ENCODE data around the gene CIT.

Gene CIT

DNA sequence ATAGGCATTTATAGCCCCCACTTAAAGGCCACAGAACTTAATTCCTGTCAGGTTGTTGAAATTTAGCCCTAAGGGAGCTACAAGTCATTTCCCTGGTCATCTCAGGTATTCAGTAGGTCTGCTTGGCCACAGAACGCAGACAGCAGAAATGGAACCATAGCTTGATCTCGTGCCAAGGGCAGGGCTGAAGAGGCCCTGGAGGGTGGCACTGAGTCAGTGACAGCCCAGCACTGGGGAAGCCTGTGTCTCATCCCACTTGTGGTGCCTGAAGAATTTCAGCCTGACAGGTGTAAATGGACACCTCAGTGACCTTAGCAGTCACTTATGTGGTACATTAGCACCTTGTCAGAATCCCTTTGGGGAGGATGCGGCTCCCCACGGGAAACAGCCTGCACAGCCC, 202.6 kb downstream of the CIT start:
- Histone ChIP-seq H3K27ac (ENCODE audit: insufficient read depth, low read depth, low read length, poor library complexity, severe bottlenecking) (no peak overlapping the region), H3K27me3 (ENCODE audit: control insufficient read depth, insufficient read depth, low read length, poor library complexity, severe bottlenecking) (no peaks in the 10 kb centered on the region), H3K36me3 (ENCODE audit: control insufficient read depth, insufficient read depth, low read length) (peaks cover 45% of the 10 kb centered on the region), H3K9me3 (ENCODE audit: control insufficient read depth, low read length) (no peaks in the 10 kb centered on the region), H3K4me3 (ENCODE audit: insufficient read depth, low read depth, low read length) (no peak overlapping the region), H3K4me1 (ENCODE audit: control insufficient read depth, insufficient read depth, low read length) (peaks cover 7% of the 10 kb centered on the region)
- WGBS, 2 experiments: 92 to 95% methylated on average over 4 of the region's 4 CpGs

DNA sequence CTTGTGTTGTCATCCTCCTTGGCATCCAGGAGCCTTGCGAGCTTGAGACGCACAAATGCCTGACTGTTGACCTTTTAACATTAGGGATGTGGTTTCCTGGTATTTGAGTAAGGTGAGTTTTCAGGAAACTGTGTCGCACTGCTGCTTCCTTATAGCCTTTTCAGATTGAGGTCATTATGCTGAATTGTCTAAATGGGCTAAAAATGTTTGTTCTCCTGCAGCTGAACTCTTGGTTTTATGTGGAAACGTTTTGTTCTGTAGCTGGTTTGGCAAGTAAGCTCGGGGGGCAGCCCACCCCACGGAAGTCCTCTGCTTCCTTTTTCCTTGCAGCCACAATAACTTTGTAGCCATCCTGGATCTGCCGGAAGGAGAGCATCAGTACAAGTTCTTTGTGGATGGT, 203.5 kb downstream of the CIT start:
- no peaks in the 10 kb centered on the region for H3K27me3 ChIP-seq (ENCODE audit: control insufficient read depth, insufficient read depth, low read length, poor library complexity, severe bottlenecking)
- no peaks in the 10 kb centered on the region for H3K9me3 ChIP-seq (ENCODE audit: control insufficient read depth, low read length)
- 94 to 97% methylated on average over 7 of the region's 7 CpGs for WGBS, 2 experiments
- H3K4me1 ChIP-seq (ENCODE audit: control insufficient read depth, insufficient read depth, low read length): peaks cover 2% of the 10 kb centered on the region
- no peak overlapping the region for H3K4me3 ChIP-seq (ENCODE audit: insufficient read depth, low read depth, low read length)
- H3K27ac ChIP-seq (ENCODE audit: insufficient read depth, low read depth, low read length, poor library complexity, severe bottlenecking): no peak overlapping the region
- H3K36me3 ChIP-seq (ENCODE audit: control insufficient read depth, insufficient read depth, low read length): peaks cover 44% of the 10 kb centered on the region

DNA sequence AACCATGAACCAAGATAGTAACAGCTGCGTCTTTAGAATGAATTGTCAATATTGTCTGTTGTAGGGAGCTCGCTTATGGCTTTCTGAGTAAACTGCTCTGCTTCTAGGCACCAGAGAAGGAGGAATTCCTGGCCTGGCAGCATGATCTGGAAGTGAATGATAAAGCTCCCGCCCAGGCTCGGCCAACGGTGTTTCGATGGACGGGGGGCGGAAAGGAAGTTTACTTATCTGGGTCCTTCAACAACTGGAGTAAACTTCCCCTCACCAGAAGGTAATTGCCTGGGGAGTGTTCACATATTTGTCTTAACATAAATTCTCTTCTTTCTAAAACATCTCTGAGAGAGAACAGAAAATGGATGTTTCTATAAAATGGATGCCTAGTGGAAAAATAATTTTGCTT, 204.9 kb downstream of the CIT start:
- Histone ChIP-seq H3K27ac (ENCODE audit: insufficient read depth, low read depth, low read length, poor library complexity, severe bottlenecking) (no peak overlapping the region), H3K36me3 (ENCODE audit: control insufficient read depth, insufficient read depth, low read length) (peaks cover 41% of the 10 kb centered on the region), H3K4me1 (ENCODE audit: control insufficient read depth, insufficient read depth, low read length) (no peaks in the 10 kb centered on the region), H3K27me3 (ENCODE audit: control insufficient read depth, insufficient read depth, low read length, poor library complexity, severe bottlenecking) (no peaks in the 10 kb centered on the region), H3K9me3 (ENCODE audit: control insufficient read depth, low read length) (no peaks in the 10 kb centered on the region), H3K4me3 (ENCODE audit: insufficient read depth, low read depth, low read length) (no peak overlapping the region)
- WGBS, 2 experiments: 96 to 98% methylated on average over 8 of the region's 8 CpGs

DNA sequence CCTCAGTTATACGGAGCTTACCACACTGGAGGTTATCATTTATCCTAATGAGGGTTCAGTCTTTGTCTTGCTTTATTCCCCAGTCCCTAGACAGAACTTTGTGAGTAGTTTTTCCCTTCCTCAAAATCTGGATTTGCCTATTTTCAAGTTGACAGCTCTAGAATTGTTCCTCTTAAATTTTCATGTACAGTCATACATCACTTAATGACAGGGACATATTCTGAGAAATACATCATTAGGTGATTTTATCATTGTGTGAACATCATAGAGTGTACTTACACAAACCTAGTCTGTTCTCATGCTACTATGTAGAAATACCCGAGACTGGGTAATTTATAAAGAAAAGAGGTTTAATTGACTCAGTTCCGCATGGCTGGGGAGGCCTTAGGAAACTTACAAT, 206.1 kb downstream of the CIT start:
- Histone ChIP-seq H3K4me1 (ENCODE audit: control insufficient read depth, insufficient read depth, low read length) (no peaks in the 10 kb centered on the region), H3K9me3 (ENCODE audit: control insufficient read depth, low read length) (no peaks in the 10 kb centered on the region), H3K4me3 (ENCODE audit: insufficient read depth, low read depth, low read length) (no peak overlapping the region), H3K27ac (ENCODE audit: insufficient read depth, low read depth, low read length, poor library complexity, severe bottlenecking) (no peak overlapping the region), H3K27me3 (ENCODE audit: control insufficient read depth, insufficient read depth, low read length, poor library complexity, severe bottlenecking) (no peaks in the 10 kb centered on the region), H3K36me3 (ENCODE audit: control insufficient read depth, insufficient read depth, low read length) (peaks cover 30% of the 10 kb centered on the region)
- WGBS, 2 experiments: 89 to 92% methylated on average over 3 of the region's 3 CpGs

DNA sequence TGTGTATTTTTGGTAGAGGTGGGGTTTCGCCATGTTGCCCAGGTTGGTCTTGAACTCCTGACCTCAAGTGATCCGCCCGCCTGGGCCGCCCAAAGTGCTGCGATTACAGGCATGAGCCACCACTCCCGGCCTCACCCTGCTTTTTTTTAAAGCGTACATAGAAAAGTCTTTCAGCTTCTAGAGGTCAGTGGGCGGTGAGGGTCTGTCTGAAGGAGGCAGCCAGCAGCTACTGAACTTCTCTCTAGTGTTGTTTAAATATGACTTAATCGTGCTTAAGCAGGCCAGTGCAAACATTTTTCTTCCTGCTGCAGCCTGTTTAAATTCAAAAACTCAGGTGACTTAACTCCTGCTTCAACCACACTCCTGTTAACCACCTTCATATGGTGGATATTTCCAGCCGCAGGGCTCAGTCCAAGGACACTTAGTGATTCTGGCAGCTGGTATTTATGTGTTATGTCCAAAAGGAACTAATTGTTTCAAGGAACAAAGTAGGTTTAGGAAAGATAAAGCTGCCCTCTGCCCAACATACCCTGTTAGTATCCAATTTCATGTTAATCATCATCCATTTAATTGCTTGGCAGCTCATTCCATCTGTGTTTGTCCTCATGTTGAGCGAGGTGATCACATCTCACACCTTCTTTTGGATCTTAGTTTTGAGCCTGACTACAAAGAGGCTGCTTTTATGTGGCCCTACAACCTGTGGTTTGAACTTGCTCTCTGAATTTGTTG, 207.2 kb downstream of the CIT start:
- Histone ChIP-seq H3K9me3 (ENCODE audit: control insufficient read depth, low read length) (no peaks in the 10 kb centered on the region), H3K27me3 (ENCODE audit: control insufficient read depth, insufficient read depth, low read length, poor library complexity, severe bottlenecking) (no peaks in the 10 kb centered on the region), H3K36me3 (ENCODE audit: control insufficient read depth, insufficient read depth, low read length) (peaks cover 26% of the 10 kb centered on the region), H3K27ac (ENCODE audit: insufficient read depth, low read depth, low read length, poor library complexity, severe bottlenecking) (no peak overlapping the region), H3K4me1 (ENCODE audit: control insufficient read depth, insufficient read depth, low read length) (no peaks in the 10 kb centered on the region), H3K4me3 (ENCODE audit: insufficient read depth, low read depth, low read length) (no peak overlapping the region)
- 94 to 95% methylated on average over 10 to 11 of the region's 11 CpGs for WGBS, 2 experiments

DNA sequence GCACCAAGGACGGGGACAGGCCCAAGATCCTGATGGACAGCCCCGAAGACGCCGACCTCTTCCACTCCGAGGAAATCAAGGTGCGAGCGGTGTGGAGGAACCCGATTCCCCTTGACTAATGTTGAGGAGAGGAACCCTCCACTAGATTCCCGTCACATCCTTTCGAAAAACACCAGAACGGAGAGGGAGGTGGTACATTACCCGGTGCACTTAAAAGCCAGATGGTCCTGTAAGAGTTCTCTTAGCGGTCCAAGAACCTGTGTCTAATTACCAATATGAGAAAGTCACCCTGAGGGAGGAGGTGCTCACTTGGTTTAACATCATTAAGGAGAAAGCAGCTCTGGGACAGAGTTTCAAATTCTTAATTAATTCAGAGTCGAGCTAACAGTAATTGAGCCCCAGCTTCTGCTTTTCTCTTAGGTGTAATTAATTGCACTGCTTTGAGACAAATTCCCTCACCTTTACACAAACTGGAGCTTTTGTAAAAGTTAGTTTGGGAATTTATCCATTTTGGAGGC, 208.7 kb downstream of the CIT start:
- 5 to 6% methylated on average over 14 of the region's 14 CpGs for WGBS, 2 experiments
- Histone ChIP-seq H3K27ac (ENCODE audit: insufficient read depth, low read depth, low read length, poor library complexity, severe bottlenecking) (peak overlapping the region; percentile 61), H3K36me3 (ENCODE audit: control insufficient read depth, insufficient read depth, low read length) (peaks cover 20% of the 10 kb centered on the region), H3K4me1 (ENCODE audit: control insufficient read depth, insufficient read depth, low read length) (no peaks in the 10 kb centered on the region), H3K27me3 (ENCODE audit: control insufficient read depth, insufficient read depth, low read length, poor library complexity, severe bottlenecking) (no peaks in the 10 kb centered on the region), H3K9me3 (ENCODE audit: control insufficient read depth, low read length) (no peaks in the 10 kb centered on the region), H3K4me3 (ENCODE audit: insufficient read depth, low read depth, low read length) (peak overlapping the region; percentile 85)

DNA sequence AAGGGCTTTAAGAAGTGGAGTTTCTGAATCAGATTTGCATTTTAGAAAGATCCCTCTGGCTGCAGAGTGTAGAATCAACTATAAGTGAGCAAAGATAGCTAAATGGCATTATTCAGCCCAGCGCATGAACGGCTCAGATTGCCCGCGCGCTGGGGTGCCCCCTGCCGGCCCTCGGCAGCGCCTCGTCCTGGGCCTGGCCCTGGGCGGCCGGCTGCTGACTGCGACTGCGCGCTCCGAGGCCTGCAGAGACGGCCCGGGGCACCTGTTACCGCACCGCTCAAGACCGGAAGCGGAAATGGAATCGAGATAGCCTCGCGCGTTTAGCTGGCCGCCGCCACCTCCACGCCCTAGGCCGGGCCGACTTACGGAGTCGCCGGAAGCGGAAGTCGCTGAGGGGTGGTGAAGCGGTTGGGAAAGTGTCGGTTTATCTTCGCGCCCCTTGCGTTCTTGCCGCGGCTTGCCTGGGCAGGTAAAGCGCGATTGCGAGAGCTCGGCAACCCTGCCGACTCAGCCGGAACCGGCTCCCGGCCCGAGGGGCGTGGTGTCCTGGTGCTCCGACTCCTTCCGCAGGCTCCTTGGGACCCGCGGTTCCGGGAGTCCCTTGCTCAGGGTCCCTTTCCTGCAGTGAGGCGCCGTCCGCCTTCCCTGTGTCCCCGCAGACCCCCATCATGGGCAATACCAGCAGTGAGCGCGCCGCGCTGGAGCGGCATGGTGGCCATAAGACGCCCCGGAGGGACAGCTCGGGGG, 209.4 kb downstream of the CIT start, which contains the start of gene PRKAB1:
TSS of gene PRKAB1 (plus strand) at position 557 of the 747 bp plus-strand sequence. CDS start at position 669, 112 bp downstream.
- Histone ChIP-seq H3K27ac (ENCODE audit: insufficient read depth, low read depth, low read length, poor library complexity, severe bottlenecking) (peak within 1 kb of the TSS; percentile 61), H3K4me1 (ENCODE audit: control insufficient read depth, insufficient read depth, low read length) (no peaks in the 10 kb centered on the region), H3K27me3 (ENCODE audit: control insufficient read depth, insufficient read depth, low read length, poor library complexity, severe bottlenecking) (no peaks in the 10 kb centered on the region), H3K4me3 (ENCODE audit: insufficient read depth, low read depth, low read length) (peak within 1 kb of the TSS; percentile 85), H3K9me3 (ENCODE audit: control insufficient read depth, low read length) (no peaks in the 10 kb centered on the region), H3K36me3 (ENCODE audit: control insufficient read depth, insufficient read depth, low read length) (peaks cover 14% of the 10 kb centered on the region)
- 0 to 1% methylated on average over 69 of the region's 69 CpGs for WGBS, 2 experiments

DNA sequence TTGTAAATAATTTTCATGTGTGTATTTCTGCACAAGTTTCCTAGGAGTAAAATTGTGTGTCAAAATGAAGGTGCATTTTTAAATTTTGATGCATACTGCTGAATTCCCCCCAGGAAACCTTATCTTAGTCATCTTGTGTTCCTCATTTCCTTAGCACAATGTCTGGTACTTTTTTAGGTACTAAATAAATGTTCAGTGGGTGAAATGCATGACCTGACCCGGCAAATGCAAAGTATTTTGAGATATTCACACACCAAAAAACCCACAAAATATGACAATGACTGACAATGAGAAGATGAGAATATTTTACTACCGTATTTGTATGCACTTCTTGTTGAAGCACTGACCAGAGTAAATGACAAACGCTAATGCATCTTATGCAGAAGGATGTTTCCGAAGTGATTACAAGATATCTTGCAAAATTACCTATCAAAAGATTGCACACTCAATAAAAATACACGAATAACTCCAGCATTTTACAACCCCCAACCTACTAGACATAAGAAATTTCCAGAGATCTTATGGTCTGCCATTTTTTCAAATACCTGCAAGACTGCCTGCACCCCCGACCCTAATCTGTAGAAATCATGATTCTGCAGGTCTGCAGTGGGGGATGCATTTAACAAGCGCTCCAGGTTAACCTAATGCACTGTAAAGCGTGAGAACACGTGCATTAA, 210.1 kb downstream of the CIT start:
- no peaks in the 10 kb centered on the region for H3K4me1 ChIP-seq (ENCODE audit: control insufficient read depth, insufficient read depth, low read length)
- peak overlapping the region; percentile 85 for H3K4me3 ChIP-seq (ENCODE audit: insufficient read depth, low read depth, low read length)
- 48 to 49% methylated on average over 8 to 9 of the region's 9 CpGs for WGBS, 2 experiments
- no peaks in the 10 kb centered on the region for H3K27me3 ChIP-seq (ENCODE audit: control insufficient read depth, insufficient read depth, low read length, poor library complexity, severe bottlenecking)
- peaks cover 12% of the 10 kb centered on the region for H3K36me3 ChIP-seq (ENCODE audit: control insufficient read depth, insufficient read depth, low read length)
- no peaks in the 10 kb centered on the region for H3K9me3 ChIP-seq (ENCODE audit: control insufficient read depth, low read length)
- no peak overlapping the region for H3K27ac ChIP-seq (ENCODE audit: insufficient read depth, low read depth, low read length, poor library complexity, severe bottlenecking)

DNA sequence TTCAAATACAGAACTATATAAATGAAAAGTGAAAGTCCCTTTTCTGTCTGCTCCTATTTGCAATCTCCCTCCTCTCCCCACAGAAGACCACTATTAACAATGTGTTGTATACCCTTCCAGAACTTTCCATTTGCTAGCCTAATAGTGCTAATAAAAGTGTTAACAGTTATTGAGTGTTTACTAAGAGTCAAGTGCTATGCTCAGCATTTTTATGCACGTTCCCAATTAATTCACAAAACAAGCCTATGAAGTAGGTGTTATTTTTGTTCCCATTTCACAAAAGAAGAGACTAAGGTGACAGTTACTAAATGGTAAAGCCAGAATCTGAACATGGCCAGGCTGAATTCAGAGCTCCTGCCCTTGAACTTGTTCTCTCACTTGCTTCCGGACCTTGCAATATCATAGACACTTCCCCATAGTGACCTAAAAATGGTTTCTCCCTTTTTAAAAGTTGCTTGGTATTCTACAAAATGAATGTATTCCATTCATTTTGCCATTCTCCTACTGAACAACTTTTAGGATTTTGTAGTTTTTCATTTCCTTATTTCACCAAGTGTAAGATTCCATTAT, 210.8 kb downstream of the CIT start:
- Histone ChIP-seq H3K9me3 (ENCODE audit: control insufficient read depth, low read length) (no peaks in the 10 kb centered on the region), H3K4me1 (ENCODE audit: control insufficient read depth, insufficient read depth, low read length) (no peaks in the 10 kb centered on the region), H3K27me3 (ENCODE audit: control insufficient read depth, insufficient read depth, low read length, poor library complexity, severe bottlenecking) (no peaks in the 10 kb centered on the region), H3K4me3 (ENCODE audit: insufficient read depth, low read depth, low read length) (no peak overlapping the region), H3K36me3 (ENCODE audit: control insufficient read depth, insufficient read depth, low read length) (peaks cover 8% of the 10 kb centered on the region), H3K27ac (ENCODE audit: insufficient read depth, low read depth, low read length, poor library complexity, severe bottlenecking) (no peak overlapping the region)
- WGBS, 2 experiments: 92 to 100% methylated on average over 1 to 2 of the region's 2 CpGs

Data from ectodermal cell (in vitro differentiated cells).